Measurements from ENCODE around the gene BRIP1. TPM values are rescaled to one million over a fixed set of nuclear protein-coding genes. Genes with fewer than 3 reads are reported as not detected.

The BRIP1 gene
- total RNA-seq, 2 donors from 2014 or later, result 24.2 to 25.5 TPM

- peaks cover 24% of the 10 kb centered on the region for H3K36me3 Mint-ChIP-seq (ENCODE audit: low read depth)
- no peaks in the 10 kb centered on the region for H3K4me1 ChIP-seq (ENCODE audit: control insufficient read depth, insufficient read depth, low read length)
- H3K27me3 Mint-ChIP-seq (ENCODE audit: insufficient read depth), result no peaks in the 10 kb centered on the region
- no peaks in the 10 kb centered on the region for H3K27me3 ChIP-seq (ENCODE audit: control insufficient read depth, insufficient read depth, low read length, poor library complexity, severe bottlenecking)
- TF ChIP-seq CTCF (conservative IDR thresholded peaks at IDR 0.05), result no peak
- H3K36me3 ChIP-seq (ENCODE audit: control insufficient read depth, insufficient read depth, low read length), result peaks cover 6% of the 10 kb centered on the region
- no peak overlapping the region for H3K9ac ChIP-seq (ENCODE audit: extremely low read depth, low read length, poor library complexity, severe bottlenecking)
- H3K9me3 Mint-ChIP-seq, result no peaks in the 10 kb centered on the region
- WGBS, 2 experiments (ENCODE audit: insufficient coverage in 1 of 2, insufficient read length in 1 of 2), result 93 to 100% methylated on average over 3 to 5 of the region's 5 CpGs
- no peak overlapping the region for H3K27ac Mint-ChIP-seq
- H3K4me1 Mint-ChIP-seq, result peaks cover 9% of the 10 kb centered on the region
- no peak overlapping the region for H3K4me3 ChIP-seq (ENCODE audit: low read length)
- H3K27ac ChIP-seq (ENCODE audit: low read depth, low read length), result no peak overlapping the region
- H3K9me3 ChIP-seq (ENCODE audit: control insufficient read depth, low read length), result no peaks in the 10 kb centered on the region
- no peak for DNase-seq
- H3K4me3 Mint-ChIP-seq, result no peak overlapping the region
These were observed 107.7 kb downstream of the BRIP1 start for GRCh38 chr17:61755668-61756067.

DNA sequence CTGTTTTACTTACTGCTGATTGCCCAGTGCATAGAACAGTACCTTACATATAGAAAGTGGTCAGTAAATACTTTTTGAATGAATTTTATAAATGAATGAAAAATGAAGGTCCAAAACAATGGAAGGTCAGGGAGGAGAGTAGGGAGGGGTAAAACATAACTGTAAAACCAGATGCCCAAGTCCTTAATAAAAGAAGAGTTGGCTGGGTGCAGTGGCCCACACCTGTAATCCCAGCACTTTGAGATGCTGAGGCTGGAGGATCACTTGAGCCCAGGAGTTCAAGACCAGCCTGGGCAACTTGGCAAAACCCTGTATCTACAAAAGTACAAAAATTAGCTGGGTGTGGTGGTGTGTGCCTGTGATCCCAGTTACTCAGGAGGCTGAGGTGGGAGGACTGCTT is 108.2 kb downstream of the BRIP1 start:
- Histone ChIP-seq H3K36me3 (ENCODE audit: control insufficient read depth, insufficient read depth, low read length) (peaks cover 6% of the 10 kb centered on the region), H3K9me3 (ENCODE audit: control insufficient read depth, low read length) (no peaks in the 10 kb centered on the region), H3K27ac (ENCODE audit: low read depth, low read length) (no peak overlapping the region), H3K4me3 (ENCODE audit: low read length) (no peak overlapping the region), H3K27me3 (ENCODE audit: control insufficient read depth, insufficient read depth, low read length, poor library complexity, severe bottlenecking) (no peaks in the 10 kb centered on the region), H3K9ac (ENCODE audit: extremely low read depth, low read length, poor library complexity, severe bottlenecking) (no peak overlapping the region), H3K4me1 (ENCODE audit: control insufficient read depth, insufficient read depth, low read length) (no peaks in the 10 kb centered on the region)
- H3K4me1 Mint-ChIP-seq, result peaks cover 5% of the 10 kb centered on the region
- DNase-seq, result no peak
- no peak for TF ChIP-seq CTCF (conservative IDR thresholded peaks at IDR 0.05)
- H3K4me3 Mint-ChIP-seq, result no peak overlapping the region
- H3K27me3 Mint-ChIP-seq (ENCODE audit: insufficient read depth), result no peaks in the 10 kb centered on the region
- no peaks in the 10 kb centered on the region for H3K9me3 Mint-ChIP-seq
- peaks cover 24% of the 10 kb centered on the region for H3K36me3 Mint-ChIP-seq (ENCODE audit: low read depth)
- no peak overlapping the region for H3K27ac Mint-ChIP-seq

DNA sequence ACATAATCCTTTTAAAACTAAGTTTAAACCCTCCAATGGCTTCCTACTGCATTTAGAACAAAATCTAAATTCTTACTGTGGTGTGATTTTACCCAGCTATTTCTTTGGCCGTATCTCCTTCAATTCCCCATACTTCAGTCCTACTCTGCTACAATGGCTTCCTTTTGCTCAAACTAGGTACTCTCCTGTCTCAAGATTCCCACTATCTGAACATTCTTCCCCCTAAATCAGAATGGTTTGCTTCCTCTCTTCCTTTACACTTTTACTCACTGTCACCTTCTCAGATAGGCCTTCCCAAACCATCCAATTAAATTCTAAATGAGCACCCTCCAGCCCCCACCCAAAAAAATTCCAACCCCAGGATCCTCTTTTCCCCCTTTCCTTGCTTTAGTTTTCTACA is 109.2 kb downstream of the BRIP1 start:
- Histone ChIP-seq H3K27ac (ENCODE audit: low read depth, low read length) (no peak overlapping the region), H3K4me3 (ENCODE audit: low read length) (no peak overlapping the region), H3K9me3 (ENCODE audit: control insufficient read depth, low read length) (no peaks in the 10 kb centered on the region), H3K4me1 (ENCODE audit: control insufficient read depth, insufficient read depth, low read length) (no peaks in the 10 kb centered on the region), H3K27me3 (ENCODE audit: control insufficient read depth, insufficient read depth, low read length, poor library complexity, severe bottlenecking) (no peaks in the 10 kb centered on the region), H3K9ac (ENCODE audit: extremely low read depth, low read length, poor library complexity, severe bottlenecking) (no peak overlapping the region), H3K36me3 (ENCODE audit: control insufficient read depth, insufficient read depth, low read length) (peaks cover 11% of the 10 kb centered on the region)
- Mint-ChIP-seq H3K9me3 (peaks cover under 1% of the 10 kb centered on the region), H3K27ac (no peak overlapping the region), H3K4me3 (no peak overlapping the region), H3K36me3 (ENCODE audit: low read depth) (peaks cover 28% of the 10 kb centered on the region), H3K27me3 (ENCODE audit: insufficient read depth) (no peaks in the 10 kb centered on the region), H3K4me1 (peaks cover 5% of the 10 kb centered on the region)
- TF ChIP-seq CTCF (conservative IDR thresholded peaks at IDR 0.05), result no peak
- no peak for DNase-seq
- WGBS, 2 experiments (ENCODE audit: insufficient coverage in 1 of 2, insufficient read length in 1 of 2), result 88 to 89% methylated on average over 1 of the region's 1 CpG
